Liver (tissue), 9 donors: ENCODE measurements around the gene VPS35L. TPM values are rescaled to one million over a fixed set of nuclear protein-coding genes. Genes with fewer than 3 reads are reported as not detected.
A peak's percentile ranks its signal among the peaks of the same experiment; 100 is the strongest.

ENCODE experiments used
- DNase-seq: peaks from one replicate; pipeline ENCODE4 v3.0.0-alpha.2; 2017; ENCODE audit warnings: low spot score
- H3K27ac ChIP-seq, 2 donors: one replicate each; pipeline ENCODE4 v1.7.0; 2013; ENCODE audit warnings: inconsistent platforms in 2 of 2, low read length in 2 of 2, control low read depth in 1 of 2, low read depth in 1 of 2, mild to moderate bottlenecking in 1 of 2
- H3K27me3 ChIP-seq, 4 donors: one replicate each; pipeline versions ENCODE4 v1.6.1 to v1.7.0; 2013; ENCODE audit warnings: low read length in 3 of 4, inconsistent platforms in 1 of 4, mild to moderate bottlenecking in 1 of 4, moderate library complexity in 1 of 4; ENCODE audit not compliant: control insufficient read depth in 4 of 4, insufficient read depth in 4 of 4
- H3K36me3 ChIP-seq, 4 donors: one replicate each; pipeline versions ENCODE4 v1.6.1 to v1.7.0; 2013; ENCODE audit warnings: low read length in 3 of 4, mild to moderate bottlenecking in 3 of 4, low read depth in 1 of 4, moderate library complexity in 1 of 4; ENCODE audit not compliant: control insufficient read depth in 4 of 4, insufficient read depth in 3 of 4
- H3K4me1 ChIP-seq, 4 donors: one replicate each; pipeline versions ENCODE4 v1.6.1 to v1.7.0; 2013; ENCODE audit warnings: low read length in 3 of 4, mild to moderate bottlenecking in 3 of 4, moderate library complexity in 1 of 4; ENCODE audit not compliant: control insufficient read depth in 4 of 4, insufficient read depth in 4 of 4
- H3K4me3 ChIP-seq, 3 donors: one replicate each; pipeline versions ENCODE4 v1.6.1 to v1.7.0; 2013; ENCODE audit warnings: low read length in 3 of 3, control low read depth in 1 of 3, low read depth in 1 of 3, mild to moderate bottlenecking in 1 of 3
- H3K9ac ChIP-seq, 2 donors: one replicate each; pipeline ENCODE4 v1.7.0; 2013; ENCODE audit warnings: low read length in 2 of 2, mild to moderate bottlenecking in 2 of 2, moderate library complexity in 2 of 2, control low read depth in 1 of 2, low read depth in 1 of 2
- H3K9me3 ChIP-seq, 4 donors: one replicate each; pipeline versions ENCODE4 v1.6.1 to v1.7.0; 2013; ENCODE audit warnings: low read length in 3 of 4; ENCODE audit not compliant: control insufficient read depth in 4 of 4
- ATF3 ChIP-seq: IDR thresholded peaks from 2 replicates; pipeline ENCODE4 v1.6.1; 2016; ENCODE audit warnings: antibody characterized with exemption
- EGR1 ChIP-seq, 2 donors: IDR thresholded peaks; 2 replicates each; pipeline ENCODE4 v1.6.1; 2016 to 2018; ENCODE audit warnings: antibody characterized with exemption in 2 of 2, low read depth in 2 of 2
- FOXA1 ChIP-seq: IDR thresholded peaks from 2 replicates; pipeline ENCODE4 v1.6.1; 2016; ENCODE audit warnings: antibody characterized with exemption
- FOXA2 ChIP-seq: IDR thresholded peaks from 2 replicates; pipeline ENCODE4 v1.6.1; 2016; ENCODE audit warnings: antibody characterized with exemption
- GABPA ChIP-seq, 2 donors: IDR thresholded peaks in 1 of 2; conservative IDR thresholded peaks in 1 of 2; 2 replicates each; pipeline ENCODE4 v1.6.1; 2016; ENCODE audit warnings: antibody characterized with exemption in 2 of 2, mild to moderate bottlenecking in 1 of 2, moderate library complexity in 1 of 2
- HNF4A ChIP-seq, 2 donors: conservative IDR thresholded peaks; 2 replicates each; pipeline ENCODE4 v1.6.1; 2016; ENCODE audit warnings: antibody characterized with exemption in 2 of 2, mild to moderate bottlenecking in 2 of 2
- HNF4G ChIP-seq: IDR thresholded peaks from 2 replicates; pipeline ENCODE4 v1.6.1; 2016; ENCODE audit warnings: antibody characterized with exemption
- JUND ChIP-seq, 2 donors: IDR thresholded peaks; 2 replicates each; pipeline ENCODE4 v1.6.1; 2016; ENCODE audit warnings: antibody characterized with exemption in 2 of 2
- MAX ChIP-seq: IDR thresholded peaks from 2 replicates; pipeline ENCODE4 v1.6.1; 2016; ENCODE audit warnings: antibody characterized with exemption
- RAD21 ChIP-seq, 2 donors: IDR thresholded peaks; 2 replicates each; pipeline ENCODE4 v1.6.1; 2016; ENCODE audit warnings: antibody characterized with exemption in 2 of 2, mild to moderate bottlenecking in 2 of 2
- REST ChIP-seq: IDR thresholded peaks from 2 replicates; pipeline ENCODE4 v1.6.1; 2016; ENCODE audit warnings: antibody characterized with exemption, mild to moderate bottlenecking
- TAF1 ChIP-seq: conservative IDR thresholded peaks from 2 replicates; pipeline ENCODE4 v1.6.1; 2016; ENCODE audit warnings: antibody characterized with exemption, mild to moderate bottlenecking
- WGBS: extraction: QIAGEN DNeasy Blood & Tissue Kit; methylation state at CpG from one replicate; pipeline ENCODE4 v1.1.7; 2013; 5-methylcytosine and 5-hydroxymethylcytosine counted together
- polyA plus RNA-seq, 2 donors: library from polyadenylated mRNA; stranded (reverse) in 1 of 2; unstranded in 1 of 2; fragments of 200-250 nt in 1 of 2; fragments of >200 nt in 1 of 2; fragmentation: Nextera tagmentation in 1 of 2; extraction: Ambion mirVana in 1 of 2; gene quantifications; one replicate each; pipeline versions ENCODE4 v1.2.1 to v1.2.3, GENCODE V29; 2013 to 2015
- total RNA-seq, 2 donors: library from RNA; depleted of rRNA; stranded (reverse); fragments of >200 nt; gene quantifications; one replicate each; pipeline ENCODE4 v1.2.3, GENCODE V29; 2014
- donor health status: healthy.
- donor health status: healthy.
- donor health status: healthy.
- donor health status: healthy.
- donor health status: healthy.

Gene VPS35L
- total and polyA plus RNA-seq, 4 donors = 10.5 to 18.2 (median 15.1) TPM

GRCh38 chr16:19513377-19514053, 42.0 kb upstream of the VPS35L start (continued):
- TF ChIP-seq REST = no peak
- TF ChIP-seq HNF4A (conservative IDR thresholded peaks at IDR 0.05) = peak; percentile 17 to 43
- peak; percentile 28 to 32 for TF ChIP-seq RAD21 (IDR thresholded peaks at IDR 0.05)
- TF ChIP-seq EGR1 (IDR thresholded peaks at IDR 0.05; ENCODE audit: low read depth in 2 of 2) = no peak
- TF ChIP-seq ATF3 = peak; percentile 57

GRCh38 chr16:19515757-19516156, 39.7 kb upstream of the VPS35L start:
- Histone ChIP-seq H3K4me1 (peaks cover 0 to 10% (median 5%) of the 10 kb centered on the region in 4 donors), H3K4me3 (no peak overlapping the region), H3K9ac (no peak overlapping the region), H3K9me3 (no peaks in the 10 kb centered on the region), H3K36me3 (peaks cover 0 to 12% (median 4%) of the 10 kb centered on the region in 4 donors), H3K27me3 (no peaks in the 10 kb centered on the region), H3K27ac (no peak overlapping the region)
- no peak for DNase-seq
- TF ChIP-seq HNF4A (conservative IDR thresholded peaks at IDR 0.05) = no peak
- no peak for TF ChIP-seq HNF4G
- TF ChIP-seq REST = no peak
- no peak for TF ChIP-seq EGR1 (IDR thresholded peaks at IDR 0.05; ENCODE audit: low read depth in 2 of 2)
- 87% methylated on average over 2 of the region's 2 CpGs for WGBS

GRCh38 chr16:19517424-19518089, 37.9 kb upstream of the VPS35L start:
- no peak overlapping the region for H3K27ac ChIP-seq
- no peak for DNase-seq
- 83% methylated on average over 8 of the region's 8 CpGs for WGBS

More at GRCh38 chr16:19517424-19518089, 37.9 kb upstream of the VPS35L start:
- TF ChIP-seq RAD21 (IDR thresholded peaks at IDR 0.05) (no peak), TAF1 (no peak), JUND (IDR thresholded peaks at IDR 0.05) (no peak), FOXA2 (no peak), GABPA (IDR thresholded peaks at IDR 0.05 in 1 of 2, conservative IDR thresholded peaks at IDR 0.05 in 1 of 2) (no peak), FOXA1 (no peak), HNF4A (conservative IDR thresholded peaks at IDR 0.05) (no peak), MAX (no peak)
- Histone ChIP-seq H3K4me3 (no peak overlapping the region), H3K27me3 (no peaks in the 10 kb centered on the region), H3K9ac (no peak overlapping the region), H3K36me3 (peaks cover 0 to 12% (median 4%) of the 10 kb centered on the region in 4 donors), H3K9me3 (no peaks in the 10 kb centered on the region), H3K4me1 (peaks cover 0 to 20% (median 13%) of the 10 kb centered on the region in 4 donors)
